SK-N-SH treated with all-trans-retinoic acid at 6 μM for 48 hours (cell line): ENCODE results near the gene BATF2.

Experiments used
- ATAC-seq: fragments of 200-7000 bp; cut with Tn5 transposase; 3 replicates; pipeline ENCODE4 v1.9.1; 2020; ENCODE audit warnings: mild to moderate bottlenecking, moderate library complexity
- ARNTL ChIP-seq: fragments of 450-650 bp; formaldehyde crosslinking; IDR thresholded peaks from 2 replicates; pipeline ENCODE4 v1.5.0; 2020; ENCODE audit warnings: low read depth, mild to moderate bottlenecking, moderate library complexity, borderline replicate concordance
- BACH2 ChIP-seq: fragments of 250-450 bp; sonication (Bioruptor Pico); IDR thresholded peaks from 2 replicates; pipeline ENCODE4 v1.9.0; 2021; ENCODE audit warnings: mild to moderate bottlenecking, borderline replicate concordance
- CREB5 ChIP-seq: fragments of 250-450 bp; sonication (Bioruptor Pico); IDR thresholded peaks from 2 replicates; pipeline ENCODE4 v1.5.1; 2020; ENCODE audit warnings: low read depth, mild to moderate bottlenecking, moderate library complexity
- CSDC2 ChIP-seq: fragments of 250-450 bp; sonication (Bioruptor Pico); IDR thresholded peaks from 2 replicates; pipeline ENCODE4 v1.5.0; 2020; ENCODE audit warnings: mild to moderate bottlenecking, moderate library complexity
- ESRRG ChIP-seq: fragments of 250-450 bp; sonication (Bioruptor Pico); IDR thresholded peaks from 2 replicates; pipeline ENCODE4 v1.6.1; 2021; ENCODE audit warnings: mild to moderate bottlenecking
- GLIS3 ChIP-seq: fragments of 250-450 bp; sonication (Bioruptor Pico); IDR thresholded peaks from 2 replicates; pipeline ENCODE4 v1.5.0; 2020; ENCODE audit warnings: mild to moderate bottlenecking, moderate library complexity
- ISL1 ChIP-seq: fragments of 250-450 bp; sonication (Bioruptor Pico); IDR thresholded peaks from 2 replicates; pipeline ENCODE4 v2.1.2; 2022; ENCODE audit warnings: mild to moderate bottlenecking, moderate library complexity
- OSR1 ChIP-seq: fragments of 250-450 bp; sonication (Bioruptor Pico); IDR thresholded peaks from 2 replicates; pipeline ENCODE4 v1.8.0; 2022; ENCODE audit warnings: moderate library complexity, mild to moderate bottlenecking, inconsistent platforms
- PATZ1 ChIP-seq: fragments of 250-450 bp; sonication (Bioruptor Pico); IDR thresholded peaks from 2 replicates; pipeline ENCODE4 v1.8.0; 2020; ENCODE audit warnings: mild to moderate bottlenecking, moderate library complexity, borderline replicate concordance
- RARB ChIP-seq: fragments of 250-450 bp; sonication (Bioruptor Pico); IDR thresholded peaks from 2 replicates; pipeline ENCODE4 v1.8.0; 2021; ENCODE audit warnings: mild to moderate bottlenecking, moderate library complexity
- SNAI2 ChIP-seq: fragments of 250-450 bp; sonication (Bioruptor Pico); IDR thresholded peaks from 2 replicates; pipeline ENCODE4 v1.5.0; 2020; ENCODE audit warnings: mild to moderate bottlenecking, moderate library complexity
- TCF4 ChIP-seq: fragments of 250-450 bp; sonication (Bioruptor Pico); IDR thresholded peaks from 2 replicates; pipeline ENCODE4 v1.8.0; 2021; ENCODE audit warnings: mild to moderate bottlenecking, moderate library complexity, borderline replicate concordance
- TOX ChIP-seq: fragments of 250-450 bp; sonication (Bioruptor Pico); IDR thresholded peaks from 2 replicates; pipeline ENCODE4 v1.8.0; 2021; ENCODE audit warnings: mild to moderate bottlenecking, moderate library complexity, borderline replicate concordance
- ZC3H10 ChIP-seq: fragments of 250-450 bp; sonication (Bioruptor Pico); IDR thresholded peaks from 2 replicates; pipeline ENCODE4 v1.5.1; 2021; ENCODE audit warnings: mild to moderate bottlenecking, moderate library complexity
- ZFP3 ChIP-seq: fragments of 250-450 bp; sonication (Bioruptor Pico); IDR thresholded peaks from 2 replicates; pipeline ENCODE4 v1.5.0; 2020; ENCODE audit warnings: mild to moderate bottlenecking, moderate library complexity
- ZFP30 ChIP-seq: fragments of 450-650 bp; formaldehyde crosslinking; IDR thresholded peaks from 2 replicates; pipeline ENCODE4 v1.5.0; 2022; ENCODE audit warnings: mild to moderate bottlenecking, moderate library complexity
- ZNF565 ChIP-seq: fragments of 450-650 bp; formaldehyde crosslinking; conservative IDR thresholded peaks from 2 replicates; pipeline ENCODE4 v1.5.0; 2020; ENCODE audit warnings: low read depth, mild to moderate bottlenecking, moderate library complexity
- ZNF70 ChIP-seq: fragments of 450-650 bp; formaldehyde crosslinking; IDR thresholded peaks from 2 replicates; pipeline ENCODE4 v1.5.0; 2020; ENCODE audit warnings: mild to moderate bottlenecking, moderate library complexity
- ZNF8 ChIP-seq: fragments of 450-650 bp; formaldehyde crosslinking; IDR thresholded peaks from 2 replicates; pipeline ENCODE4 v1.5.0; 2020; ENCODE audit warnings: mild to moderate bottlenecking, moderate library complexity
- TF ChIP-seq, protein P1 (sequence below): fragments of 250-450 bp; sonication (Bioruptor Pico); IDR thresholded peaks from 2 replicates; pipeline ENCODE4 v1.5.0; 2020; ENCODE audit warnings: mild to moderate bottlenecking, moderate library complexity
- TF ChIP-seq, protein P2 (sequence below): fragments of 250-450 bp; sonication (Bioruptor Pico); IDR thresholded peaks from 2 replicates; pipeline ENCODE4 v1.5.1; 2021; ENCODE audit warnings: mild to moderate bottlenecking, moderate library complexity
- TF ChIP-seq, protein P3 (sequence below): fragments of 250-450 bp; sonication (Bioruptor Pico); IDR thresholded peaks from 2 replicates; pipeline ENCODE4 v1.8.0; 2021; ENCODE audit warnings: low read depth, mild to moderate bottlenecking, moderate library complexity, borderline replicate concordance

BATF2 gene

GRCh38 chr11:64976651-64977050 is 20.1 kb downstream of the BATF2 start:
- no peak for ATAC-seq
- TF ChIP-seq ZNF8 (CRISPR knock-in tag) (no peak), CSDC2 (CRISPR knock-in tag) (no peak), ZC3H10 (CRISPR knock-in tag) (no peak), RARB (CRISPR knock-in tag) (no peak), TCF4 (CRISPR knock-in tag) (no peak), ISL1 (CRISPR knock-in tag) (no peak), SNAI2 (CRISPR knock-in tag) (no peak), ZFP30 (no peak), ZNF565 (CRISPR knock-in tag) (no peak), OSR1 (no peak), TOX (CRISPR knock-in tag) (no peak), CREB5 (no peak), ZNF70 (CRISPR knock-in tag) (no peak), PATZ1 (CRISPR knock-in tag) (no peak), ESRRG (CRISPR knock-in tag) (no peak), GLIS3 (CRISPR knock-in tag) (no peak)
- TF ChIP-seq, protein P1, sequence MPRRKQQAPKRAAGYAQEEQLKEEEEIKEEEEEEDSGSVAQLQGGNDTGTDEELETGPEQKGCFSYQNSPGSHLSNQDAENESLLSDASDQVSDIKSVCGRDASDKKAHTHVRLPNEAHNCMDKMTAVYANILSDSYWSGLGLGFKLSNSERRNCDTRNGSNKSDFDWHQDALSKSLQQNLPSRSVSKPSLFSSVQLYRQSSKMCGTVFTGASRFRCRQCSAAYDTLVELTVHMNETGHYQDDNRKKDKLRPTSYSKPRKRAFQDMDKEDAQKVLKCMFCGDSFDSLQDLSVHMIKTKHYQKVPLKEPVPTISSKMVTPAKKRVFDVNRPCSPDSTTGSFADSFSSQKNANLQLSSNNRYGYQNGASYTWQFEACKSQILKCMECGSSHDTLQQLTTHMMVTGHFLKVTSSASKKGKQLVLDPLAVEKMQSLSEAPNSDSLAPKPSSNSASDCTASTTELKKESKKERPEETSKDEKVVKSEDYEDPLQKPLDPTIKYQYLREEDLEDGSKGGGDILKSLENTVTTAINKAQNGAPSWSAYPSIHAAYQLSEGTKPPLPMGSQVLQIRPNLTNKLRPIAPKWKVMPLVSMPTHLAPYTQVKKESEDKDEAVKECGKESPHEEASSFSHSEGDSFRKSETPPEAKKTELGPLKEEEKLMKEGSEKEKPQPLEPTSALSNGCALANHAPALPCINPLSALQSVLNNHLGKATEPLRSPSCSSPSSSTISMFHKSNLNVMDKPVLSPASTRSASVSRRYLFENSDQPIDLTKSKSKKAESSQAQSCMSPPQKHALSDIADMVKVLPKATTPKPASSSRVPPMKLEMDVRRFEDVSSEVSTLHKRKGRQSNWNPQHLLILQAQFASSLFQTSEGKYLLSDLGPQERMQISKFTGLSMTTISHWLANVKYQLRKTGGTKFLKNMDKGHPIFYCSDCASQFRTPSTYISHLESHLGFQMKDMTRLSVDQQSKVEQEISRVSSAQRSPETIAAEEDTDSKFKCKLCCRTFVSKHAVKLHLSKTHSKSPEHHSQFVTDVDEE (CRISPR knock-in tag) = no peak

- ATAC-seq = no peak
- TF ChIP-seq ARNTL = no peak
- no peak for TF ChIP-seq ZFP3 (CRISPR knock-in tag)
- no peak for TF ChIP-seq ZC3H10 (CRISPR knock-in tag)
- TF ChIP-seq, protein P2, sequence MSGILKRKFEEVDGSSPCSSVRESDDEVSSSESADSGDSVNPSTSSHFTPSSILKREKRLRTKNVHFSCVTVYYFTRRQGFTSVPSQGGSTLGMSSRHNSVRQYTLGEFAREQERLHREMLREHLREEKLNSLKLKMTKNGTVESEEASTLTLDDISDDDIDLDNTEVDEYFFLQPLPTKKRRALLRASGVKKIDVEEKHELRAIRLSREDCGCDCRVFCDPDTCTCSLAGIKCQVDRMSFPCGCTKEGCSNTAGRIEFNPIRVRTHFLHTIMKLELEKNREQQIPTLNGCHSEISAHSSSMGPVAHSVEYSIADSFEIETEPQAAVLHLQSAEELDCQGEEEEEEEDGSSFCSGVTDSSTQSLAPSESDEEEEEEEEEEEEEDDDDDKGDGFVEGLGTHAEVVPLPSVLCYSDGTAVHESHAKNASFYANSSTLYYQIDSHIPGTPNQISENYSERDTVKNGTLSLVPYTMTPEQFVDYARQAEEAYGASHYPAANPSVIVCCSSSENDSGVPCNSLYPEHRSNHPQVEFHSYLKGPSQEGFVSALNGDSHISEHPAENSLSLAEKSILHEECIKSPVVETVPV = no peak
- no peak for TF ChIP-seq TOX (CRISPR knock-in tag)
- no peak for TF ChIP-seq BACH2 (CRISPR knock-in tag)
- TF ChIP-seq OSR1 = no peak
- TF ChIP-seq CSDC2 (CRISPR knock-in tag) = no peak
- TF ChIP-seq, all 23 proteins: peak for 0
Observed at GRCh38 chr11:64974124-64974523, 22.6 kb downstream of the BATF2 start.

GRCh38 chr11:64971421-64972233 is 25.1 kb downstream of the BATF2 start, which contains the start of gene MAJIN:
TSS of gene MAJIN (minus strand) at chr11:64972108. CDS start at chr11:64959405, 12,703 bp downstream.
- TF ChIP-seq ZFP3 (CRISPR knock-in tag) = no peak
- no peak for ATAC-seq

GRCh38 chr11:64970731-64971151 is 26.0 kb downstream of the BATF2 start:
- ATAC-seq = no peak
- TF ChIP-seq ZNF70 (CRISPR knock-in tag) (no peak), TCF4 (CRISPR knock-in tag) (no peak), ARNTL (no peak), CSDC2 (CRISPR knock-in tag) (no peak), RARB (CRISPR knock-in tag) (no peak), PATZ1 (CRISPR knock-in tag) (no peak), ZFP30 (no peak), GLIS3 (CRISPR knock-in tag) (no peak), ZNF565 (CRISPR knock-in tag) (no peak)
- TF ChIP-seq, protein P2 = no peak
- TF ChIP-seq, protein P3, sequence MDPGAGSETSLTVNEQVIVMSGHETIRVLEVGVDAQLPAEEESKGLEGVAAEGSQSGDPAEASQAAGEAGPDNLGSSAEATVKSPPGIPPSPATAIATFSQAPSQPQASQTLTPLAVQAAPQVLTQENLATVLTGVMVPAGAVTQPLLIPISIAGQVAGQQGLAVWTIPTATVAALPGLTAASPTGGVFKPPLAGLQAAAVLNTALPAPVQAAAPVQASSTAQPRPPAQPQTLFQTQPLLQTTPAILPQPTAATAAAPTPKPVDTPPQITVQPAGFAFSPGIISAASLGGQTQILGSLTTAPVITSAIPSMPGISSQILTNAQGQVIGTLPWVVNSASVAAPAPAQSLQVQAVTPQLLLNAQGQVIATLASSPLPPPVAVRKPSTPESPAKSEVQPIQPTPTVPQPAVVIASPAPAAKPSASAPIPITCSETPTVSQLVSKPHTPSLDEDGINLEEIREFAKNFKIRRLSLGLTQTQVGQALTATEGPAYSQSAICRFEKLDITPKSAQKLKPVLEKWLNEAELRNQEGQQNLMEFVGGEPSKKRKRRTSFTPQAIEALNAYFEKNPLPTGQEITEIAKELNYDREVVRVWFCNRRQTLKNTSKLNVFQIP (CRISPR knock-in tag) = no peak
